ACHN (cell line): ENCODE results near the gene MAPK1IP1L.
A peak's percentile ranks its signal among the peaks of the same experiment; 100 is the strongest.

Experiments used
- DNase-seq: peaks from one replicate; pipeline ENCODE4 v3.0.0-alpha.2; 2015
- in situ Hi-C: cut with HindIII; loops from 2 replicates; pipeline ENCODE4 v1.10.0; 2017; ENCODE audit warnings: low sequenced_read_pairs, low pct_ligation_motif_present, low pct_unique_long_range_greater_than_20kb

The MAPK1IP1L gene

GRCh38 chr14:55084401-55085059 lies 33.1 kb downstream of the MAPK1IP1L start:
- DNase-seq, result no peak

GRCh38 chr14:55085060-55085660 lies 33.7 kb downstream of the MAPK1IP1L start:
- no peak for DNase-seq
- in situ Hi-C loops, result no loop called here

More at GRCh38 chr14:55084401-55085059, 33.1 kb downstream of the MAPK1IP1L start:
- in situ Hi-C loops, result no loop called here

GRCh38 chr14:55086938-55087337 lies 35.5 kb downstream of the MAPK1IP1L start:
- in situ Hi-C loops, result no loop called here
- no peak for DNase-seq

- in situ Hi-C loops, result no loop called here
- DNase-seq, result no peak
Observed at GRCh38 chr14:55088356-55088755, 36.9 kb downstream of the MAPK1IP1L start.

GRCh38 chr14:55092341-55092740 lies 40.9 kb downstream of the MAPK1IP1L start:
- in situ Hi-C loops, result no loop called here
- no peak for DNase-seq

GRCh38 chr14:55094292-55095157 lies 43.1 kb downstream of the MAPK1IP1L start:
- in situ Hi-C loops, result no loop called here

GRCh38 chr14:55097881-55098560 lies 46.6 kb downstream of the MAPK1IP1L start:
- no peak for DNase-seq
- in situ Hi-C loops, result no loop called here

More at GRCh38 chr14:55094292-55095157, 43.1 kb downstream of the MAPK1IP1L start:
- no peak for DNase-seq

- in situ Hi-C loops, result no loop called here
- DNase-seq, result no peak
Observed at GRCh38 chr14:55098561-55098898, 47.1 kb downstream of the MAPK1IP1L start.

- in situ Hi-C loops, result no loop called here
- no peak for DNase-seq
Observed at GRCh38 chr14:55099756-55100155, 48.3 kb downstream of the MAPK1IP1L start.

GRCh38 chr14:55101698-55102097 lies 50.3 kb downstream of the MAPK1IP1L start:
- DNase-seq, result no peak
- in situ Hi-C loops, result no loop called here

GRCh38 chr14:55102141-55102621 lies 50.7 kb downstream of the MAPK1IP1L start:
- DNase-seq, result peak; percentile 58
- in situ Hi-C loops, result no loop called here

- DNase-seq, result peak; percentile 89
- in situ Hi-C loops, result no loop called here
Observed at GRCh38 chr14:55103005-55103640, 51.7 kb downstream of the MAPK1IP1L start.

GRCh38 chr14:55103971-55104954 lies 52.8 kb downstream of the MAPK1IP1L start:
- no peak for DNase-seq
- in situ Hi-C loops, result no loop called here

- no peak for DNase-seq
- in situ Hi-C loops, result no loop called here
Observed at GRCh38 chr14:55105991-55106390, 54.5 kb downstream of the MAPK1IP1L start.

GRCh38 chr14:55107766-55108554 lies 56.5 kb downstream of the MAPK1IP1L start:
- in situ Hi-C loops, result no loop called here
- DNase-seq, result peak; percentile 22

- no peak for DNase-seq
Observed at GRCh38 chr14:55109836-55110235, 58.4 kb downstream of the MAPK1IP1L start.

More at GRCh38 chr14:55109836-55110235, 58.4 kb downstream of the MAPK1IP1L start:
- in situ Hi-C loops, result no loop called here
